22Rv1 (cell line): ENCODE measurements around the gene PSMB3.
"Not testable (repeated sequence)": the region's sequence is repeated elsewhere in the genome, so short reads cannot be mapped to it uniquely, and the experiment has no call there.

Source experiments
- H3K27ac ChIP-seq: fragments of 450-650 bp; 2 replicates; pipeline ENCODE4 v1.5.1; 2017
- ZFX ChIP-seq: fragments of 450-650 bp; IDR thresholded peaks from 2 replicates; pipeline ENCODE4 v1.6.1; 2017; ENCODE audit warnings: antibody characterized with exemption, borderline replicate concordance
- TF ChIP-seq, protein P1 (sequence below): fragments of 450-650 bp; IDR thresholded peaks from 2 replicates; pipeline ENCODE4 v1.5.1; 2017; ENCODE audit warnings: mild to moderate bottlenecking

PSMB3 gene

GRCh38 chr17:38779965-38780752, 27.6 kb downstream of the PSMB3 start:
- no peak for TF ChIP-seq ZFX
- H3K27ac ChIP-seq = no peak overlapping the region

DNA sequence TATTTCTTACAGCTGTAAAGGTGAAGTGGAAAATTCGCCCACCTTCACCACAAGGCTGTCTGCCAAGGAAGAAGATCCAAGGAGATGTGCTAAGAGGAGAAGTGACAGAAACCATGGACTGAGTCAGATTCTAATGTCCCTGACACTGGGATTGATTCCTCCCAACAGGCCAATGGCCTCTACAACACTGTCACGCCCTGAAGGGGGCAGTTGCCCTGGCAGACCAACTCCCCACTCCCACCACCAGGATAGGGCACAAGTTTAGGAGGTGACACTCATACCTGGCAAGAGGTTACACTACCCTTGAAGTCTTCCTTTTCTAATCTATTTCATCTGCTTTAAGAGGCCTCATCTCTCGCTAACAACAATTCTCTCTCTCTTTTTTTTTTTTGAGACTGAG, 30.7 kb downstream of the PSMB3 start:
- H3K27ac ChIP-seq = no peak overlapping the region
- TF ChIP-seq, protein P1, sequence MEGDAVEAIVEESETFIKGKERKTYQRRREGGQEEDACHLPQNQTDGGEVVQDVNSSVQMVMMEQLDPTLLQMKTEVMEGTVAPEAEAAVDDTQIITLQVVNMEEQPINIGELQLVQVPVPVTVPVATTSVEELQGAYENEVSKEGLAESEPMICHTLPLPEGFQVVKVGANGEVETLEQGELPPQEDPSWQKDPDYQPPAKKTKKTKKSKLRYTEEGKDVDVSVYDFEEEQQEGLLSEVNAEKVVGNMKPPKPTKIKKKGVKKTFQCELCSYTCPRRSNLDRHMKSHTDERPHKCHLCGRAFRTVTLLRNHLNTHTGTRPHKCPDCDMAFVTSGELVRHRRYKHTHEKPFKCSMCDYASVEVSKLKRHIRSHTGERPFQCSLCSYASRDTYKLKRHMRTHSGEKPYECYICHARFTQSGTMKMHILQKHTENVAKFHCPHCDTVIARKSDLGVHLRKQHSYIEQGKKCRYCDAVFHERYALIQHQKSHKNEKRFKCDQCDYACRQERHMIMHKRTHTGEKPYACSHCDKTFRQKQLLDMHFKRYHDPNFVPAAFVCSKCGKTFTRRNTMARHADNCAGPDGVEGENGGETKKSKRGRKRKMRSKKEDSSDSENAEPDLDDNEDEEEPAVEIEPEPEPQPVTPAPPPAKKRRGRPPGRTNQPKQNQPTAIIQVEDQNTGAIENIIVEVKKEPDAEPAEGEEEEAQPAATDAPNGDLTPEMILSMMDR = no peak
- no peak for TF ChIP-seq ZFX

DNA sequence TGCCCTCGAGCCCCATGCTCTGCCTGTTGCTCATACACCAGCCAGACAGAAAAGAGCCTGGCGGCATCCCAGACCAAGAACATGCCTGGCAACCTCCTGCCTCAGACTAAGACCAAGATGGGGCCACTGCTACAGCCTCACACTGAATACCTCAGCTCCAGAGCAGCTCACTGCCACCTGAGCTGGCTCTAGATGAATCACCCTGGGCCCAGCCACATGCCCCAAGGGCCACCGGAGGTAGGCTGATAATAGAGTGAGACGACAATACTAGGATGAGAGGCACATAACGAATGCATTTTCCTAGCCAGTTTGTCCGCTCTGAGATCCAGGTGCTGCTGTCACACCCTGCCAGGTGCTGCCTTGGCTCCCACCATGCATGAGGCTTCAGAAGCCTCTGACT, 33.8 kb downstream of the PSMB3 start:
- TF ChIP-seq, protein P1 = no peak
- no peak for TF ChIP-seq ZFX
- H3K27ac ChIP-seq = no peak overlapping the region

DNA sequence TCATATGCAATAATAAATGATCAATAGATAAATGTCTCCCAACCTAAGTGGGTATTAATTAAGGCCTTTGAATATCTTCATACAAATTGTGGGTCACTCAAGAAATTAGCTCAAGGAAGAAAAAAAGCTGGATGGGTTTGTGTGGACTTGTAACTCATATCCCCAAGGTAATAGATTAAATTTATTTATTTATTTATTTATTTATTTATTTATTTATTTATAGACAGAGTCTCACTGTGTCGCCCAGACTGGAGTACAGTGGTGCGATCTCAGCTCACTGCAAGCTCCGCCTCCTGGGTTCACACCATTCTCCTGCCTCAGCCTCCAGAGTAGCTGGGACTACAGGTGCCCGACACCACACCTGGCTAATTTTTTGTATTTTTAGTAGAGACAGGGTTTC, 35.5 kb downstream of the PSMB3 start:
- H3K27ac ChIP-seq = not testable (repeated sequence)

DNA sequence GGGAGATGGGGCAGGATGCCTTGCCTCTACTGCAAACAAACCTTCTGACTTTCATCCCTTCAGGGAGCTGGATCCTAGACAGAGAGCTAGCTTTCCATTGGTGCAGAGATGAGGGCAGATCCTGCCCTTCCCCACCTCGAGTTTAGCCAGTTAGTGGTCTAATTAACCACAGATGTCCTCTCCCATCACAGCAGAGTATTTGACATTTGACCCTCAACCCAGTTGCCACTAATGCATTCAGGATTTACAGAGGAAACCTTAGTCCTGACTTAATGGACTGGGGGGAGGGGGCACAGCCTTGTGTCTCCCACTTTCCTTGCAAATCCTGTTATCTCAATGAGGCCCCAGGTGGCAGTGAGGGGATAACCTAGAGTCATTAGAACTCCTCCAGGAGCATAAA, 36.6 kb downstream of the PSMB3 start:
- no peak for TF ChIP-seq ZFX
- TF ChIP-seq, protein P1 = no peak
- no peak overlapping the region for H3K27ac ChIP-seq

DNA sequence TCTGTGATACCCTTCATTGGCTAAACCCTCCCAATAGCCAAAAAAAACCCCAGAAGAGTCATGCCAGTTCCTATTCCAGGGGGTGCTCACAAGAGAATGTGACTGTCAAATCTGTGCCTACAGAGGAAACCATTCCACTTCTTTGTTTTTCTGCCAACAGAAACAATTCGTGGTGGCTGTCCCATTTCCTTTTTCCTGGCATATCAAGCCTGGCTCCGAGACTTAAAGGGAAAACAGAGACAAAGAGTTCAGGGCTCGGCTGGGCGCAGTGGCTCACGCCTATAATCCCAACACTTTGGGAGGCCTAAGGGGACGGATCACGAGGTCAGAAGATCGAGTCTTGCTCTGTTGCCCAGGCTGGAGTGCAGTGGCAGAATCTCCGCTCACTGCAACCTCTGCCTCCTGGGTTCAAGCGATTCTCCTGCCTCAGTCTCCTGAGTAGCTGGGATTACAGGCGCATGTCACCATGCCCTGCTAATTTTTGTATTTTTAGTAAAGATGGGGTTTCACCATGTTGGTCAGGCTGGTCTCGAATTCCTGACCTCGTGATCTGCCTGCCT, 37.7 kb downstream of the PSMB3 start:
- not testable (repeated sequence) for H3K27ac ChIP-seq

GRCh38 chr17:38791162-38791561, 38.6 kb downstream of the PSMB3 start:
- TF ChIP-seq ZFX = no peak
- TF ChIP-seq, protein P1 = no peak
- no peak overlapping the region for H3K27ac ChIP-seq

DNA sequence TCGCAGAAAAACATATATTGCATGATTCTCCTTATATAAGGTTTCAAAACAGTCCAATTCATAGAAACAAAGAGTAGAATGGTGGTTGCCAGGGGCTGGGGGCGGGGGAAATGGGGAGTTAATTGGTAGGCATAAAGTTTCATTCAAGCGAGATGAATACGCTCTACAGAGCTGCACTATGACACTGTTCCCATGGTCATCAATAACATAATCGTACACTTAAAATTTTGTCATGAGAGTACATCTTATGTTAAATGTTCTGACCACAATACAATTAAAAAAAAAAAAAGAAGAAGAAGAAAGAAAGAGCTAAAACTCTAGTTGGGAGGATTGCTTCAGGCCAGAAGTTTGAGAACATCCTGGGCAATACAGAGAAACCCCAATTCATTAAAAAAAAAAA, 41.7 kb downstream of the PSMB3 start:
- TF ChIP-seq, protein P1 = no peak
- no peak for TF ChIP-seq ZFX
- no peak overlapping the region for H3K27ac ChIP-seq
